AG04449 (cell line): Measurements from ENCODE around the gene EML6.

Source experiments
- CTCF ChIA-PET: fragments of 350-600 bp; formaldehyde crosslinking; extraction: SDS; loops from one replicate; lab custom pipeline; 2021; ENCODE audit warnings: antibody characterized with exemption; lab: Yijun Ruan, JAX
- POLR2A ChIA-PET: fragments of 400-600, 350-600 bp; formaldehyde crosslinking; extraction: SDS; loops from one replicate; lab custom pipeline; 2020; ENCODE audit warnings: antibody characterized with exemption, inconsistent platforms; lab: Yijun Ruan, JAX
- DNase-seq: peaks from one replicate; pipeline ENCODE4 v3.0.0-alpha.2; 2010; ENCODE audit warnings: low read depth, low spot score
- H3K4me3 ChIP-seq: 2 replicates; pipeline ENCODE4 v1.5.1; 2011; ENCODE audit warnings: low read depth, mild to moderate bottlenecking, control low read depth, low read length
- TF ChIP-seq, protein P1 (sequence below): IDR thresholded peaks from one replicate; pipeline ENCODE4 v1.5.1; 2011; ENCODE audit warnings: mild to moderate bottlenecking, moderate library complexity, low read length, control low read depth, inconsistent platforms; ENCODE audit not compliant: insufficient read depth; ENCODE audit errors: missing control alignments

EML6 gene

GRCh38 chr2:54773838-54774237 lies 50.4 kb downstream of the EML6 start:
- TF ChIP-seq, protein P1, sequence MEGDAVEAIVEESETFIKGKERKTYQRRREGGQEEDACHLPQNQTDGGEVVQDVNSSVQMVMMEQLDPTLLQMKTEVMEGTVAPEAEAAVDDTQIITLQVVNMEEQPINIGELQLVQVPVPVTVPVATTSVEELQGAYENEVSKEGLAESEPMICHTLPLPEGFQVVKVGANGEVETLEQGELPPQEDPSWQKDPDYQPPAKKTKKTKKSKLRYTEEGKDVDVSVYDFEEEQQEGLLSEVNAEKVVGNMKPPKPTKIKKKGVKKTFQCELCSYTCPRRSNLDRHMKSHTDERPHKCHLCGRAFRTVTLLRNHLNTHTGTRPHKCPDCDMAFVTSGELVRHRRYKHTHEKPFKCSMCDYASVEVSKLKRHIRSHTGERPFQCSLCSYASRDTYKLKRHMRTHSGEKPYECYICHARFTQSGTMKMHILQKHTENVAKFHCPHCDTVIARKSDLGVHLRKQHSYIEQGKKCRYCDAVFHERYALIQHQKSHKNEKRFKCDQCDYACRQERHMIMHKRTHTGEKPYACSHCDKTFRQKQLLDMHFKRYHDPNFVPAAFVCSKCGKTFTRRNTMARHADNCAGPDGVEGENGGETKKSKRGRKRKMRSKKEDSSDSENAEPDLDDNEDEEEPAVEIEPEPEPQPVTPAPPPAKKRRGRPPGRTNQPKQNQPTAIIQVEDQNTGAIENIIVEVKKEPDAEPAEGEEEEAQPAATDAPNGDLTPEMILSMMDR, result no peak
- H3K4me3 ChIP-seq, result no peak overlapping the region
- ChIA-PET POLR2A (no interaction called here), CTCF (interaction anchor here (0.7 to 2.1 kb wide), 4 partner anchors 9 to 27 kb away, joined by 3 to 6 read pairs (median 4); no protein-coding TSS in a partner anchor)
- no peak for DNase-seq

- POLR2A ChIA-PET, result no interaction called here
- no peak overlapping the region for H3K4me3 ChIP-seq
- CTCF ChIA-PET, result interaction anchor here (0.9 kb wide), 1 partner anchor 63 kb away, joined by 4 read pairs; no protein-coding TSS in a partner anchor
- no peak for DNase-seq
- TF ChIP-seq, protein P1, result no peak
Observed at GRCh38 chr2:54775710-54776109, 52.2 kb downstream of the EML6 start.

DNA sequence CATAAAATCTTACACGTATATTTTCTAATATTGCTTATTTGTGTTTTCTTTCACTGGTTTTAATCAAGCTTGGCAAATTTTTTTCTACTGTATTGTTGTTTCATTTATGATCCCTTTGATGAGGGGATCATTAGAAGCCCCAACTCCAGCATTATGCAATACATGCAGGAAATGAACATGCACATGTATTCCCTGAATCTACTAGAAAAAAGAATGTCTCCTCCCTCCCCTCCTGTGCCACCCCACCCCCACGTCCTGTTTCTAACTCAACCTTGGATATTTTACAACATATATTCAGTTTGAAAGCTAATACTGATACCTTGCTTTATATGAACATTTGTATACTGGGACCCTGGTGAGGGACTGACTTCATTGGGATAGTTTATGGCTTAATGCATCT lies 53.0 kb downstream of the EML6 start:
- POLR2A ChIA-PET, result no interaction called here
- CTCF ChIA-PET, result interaction anchor here (0.9 kb wide), 1 partner anchor 62 kb away, joined by 4 read pairs; no protein-coding TSS in a partner anchor

DNA sequence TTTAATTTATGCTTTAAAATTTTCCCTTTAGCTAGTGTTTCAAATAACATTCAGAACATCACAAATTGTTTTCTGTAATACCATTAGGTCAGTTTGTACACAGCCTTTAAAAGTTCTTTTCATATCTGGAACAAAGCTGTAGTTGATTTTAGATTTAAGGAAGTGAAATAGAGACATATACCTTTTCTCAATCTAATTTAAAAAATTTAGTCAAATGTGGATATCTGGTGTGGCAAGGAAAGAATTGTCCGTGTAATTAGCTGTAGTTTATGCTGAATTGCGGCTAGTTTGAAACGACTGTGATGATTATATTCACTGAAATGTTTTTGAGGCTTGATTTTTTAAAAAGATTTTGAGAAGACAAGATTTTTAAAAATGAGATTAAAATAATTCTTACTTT lies 59.9 kb downstream of the EML6 start:
- H3K4me3 ChIP-seq, result no peak overlapping the region
- TF ChIP-seq, protein P1, result no peak
- no peak for DNase-seq
- POLR2A ChIA-PET, result no interaction called here
- CTCF ChIA-PET, result interaction anchor here (1.1 to 1.6 kb wide), 3 partner anchors 9 to 117 kb away, joined by 3 to 5 read pairs (median 3); no protein-coding TSS in a partner anchor

More for the DNA sequence above, 53.0 kb downstream of the EML6 start:
- no peak overlapping the region for H3K4me3 ChIP-seq
- TF ChIP-seq, protein P1, result no peak
- no peak for DNase-seq

GRCh38 chr2:54787270-54787669 lies 63.8 kb downstream of the EML6 start:
- POLR2A ChIA-PET, result no interaction called here
- TF ChIP-seq, protein P1, result no peak
- CTCF ChIA-PET, result no interaction called here
- DNase-seq, result no peak
- H3K4me3 ChIP-seq, result no peak overlapping the region

DNA sequence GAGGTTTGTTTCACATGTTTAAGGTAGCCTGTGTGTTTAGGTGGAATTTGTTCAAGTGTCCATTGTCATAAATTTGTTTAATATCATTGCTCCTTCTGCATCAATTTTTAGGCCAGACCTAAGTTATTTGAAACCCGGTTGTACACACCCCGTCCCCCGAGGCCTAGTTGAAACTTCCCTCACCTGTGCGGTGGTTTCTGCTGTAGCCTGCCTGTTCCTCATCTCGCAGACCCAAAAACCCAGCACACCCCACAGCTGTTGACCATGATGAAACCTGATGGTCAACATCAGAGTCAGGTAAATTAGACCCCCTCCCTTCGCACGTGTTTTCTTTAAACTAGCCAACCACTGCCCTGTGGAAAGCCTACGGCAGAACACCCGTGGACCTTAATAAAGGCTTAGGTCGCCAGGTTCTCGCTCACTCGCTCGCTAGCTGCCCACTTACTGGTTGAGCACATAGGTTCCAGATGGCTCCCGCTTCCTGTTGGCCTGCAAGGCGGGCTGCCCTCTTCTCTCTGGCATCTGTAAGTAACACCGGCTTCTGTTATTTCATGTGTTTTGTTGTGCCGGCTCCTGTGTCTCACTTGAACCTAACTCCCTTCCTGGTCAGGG lies 64.4 kb downstream of the EML6 start:
- no peak for DNase-seq
- TF ChIP-seq, protein P1, result no peak
- POLR2A ChIA-PET, result no interaction called here
- CTCF ChIA-PET, result no interaction called here
- H3K4me3 ChIP-seq, result no peak overlapping the region
